Fibroblast of lung (primary cell): ENCODE data around the gene PSRC1.

ENCODE experiments used
- CTCF ChIP-seq, 2 donors: IDR thresholded peaks in 1 of 2; conservative IDR thresholded peaks in 1 of 2; 1 replicate in 1 of 2; 2 replicates in 1 of 2; pipeline ENCODE4 v1.5.1; 2011 to 2012; ENCODE audit warnings: low read length in 2 of 2, control low read depth in 1 of 2, inconsistent platforms in 1 of 2, low read depth in 1 of 2, mild to moderate bottlenecking in 1 of 2
- EZH2 ChIP-seq: IDR thresholded peaks from 2 replicates; pipeline ENCODE4 v1.5.1; 2012; ENCODE audit warnings: low read length, control low read depth, mild to moderate bottlenecking; ENCODE audit errors: missing control alignments

DNA sequence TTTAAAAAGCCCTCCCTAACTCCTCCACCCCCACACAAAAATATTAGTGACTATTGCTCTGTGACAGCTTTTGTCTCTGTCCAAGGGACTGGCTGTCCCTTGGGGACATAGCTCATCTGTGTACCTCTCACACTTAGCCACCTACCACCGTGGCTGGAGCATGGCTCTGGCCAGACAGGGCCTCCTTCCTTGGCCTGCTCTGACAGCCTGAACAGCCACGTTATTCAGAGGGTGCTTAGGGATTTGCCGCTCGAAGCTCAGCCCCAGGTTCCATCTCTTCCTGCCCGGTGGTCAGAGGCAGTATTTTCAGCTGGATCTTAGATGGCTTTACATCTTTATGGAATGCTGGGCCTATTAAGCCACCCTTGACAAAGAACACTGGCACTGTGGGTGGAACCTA is 39.7 kb downstream of the PSRC1 start:
- no peak for TF ChIP-seq EZH2
- no peak for TF ChIP-seq CTCF (conservative IDR thresholded peaks at IDR 0.05 in 1 of 2, IDR thresholded peaks at IDR 0.05 in 1 of 2; ENCODE audit: low read depth in 1 of 2, low read length in 2 of 2)
